ENCODE measurements around the gene PLCL1. TPM values are rescaled to one million over a fixed set of nuclear protein-coding genes. Genes with fewer than 3 reads are reported as not detected.
A peak's percentile ranks its signal among the peaks of the same experiment; 100 is the strongest.

Gene PLCL1
- total and polyA plus RNA-seq, 7 donors = 4.3 to 25.4 (median 12.6) TPM

GRCh38 chr2:197838036-197838435, 33.6 kb downstream of the PLCL1 start:
- Histone ChIP-seq H3K36me3 (ENCODE audit: insufficient read depth in 1 of 2, low read depth in 1 of 2) (no peaks in the 10 kb centered on the region), H3K4me3 (peak overlapping the region; percentile 43), H3K4me1 (peaks cover 24% of the 10 kb centered on the region), H3K27me3 (ENCODE audit: insufficient read depth in 3 of 3, low read length in 2 of 3) (no peaks in the 10 kb centered on the region), H3K9me3 (no peaks in the 10 kb centered on the region), H3K27ac (no peak overlapping the region)
- ATAC-seq (peak in 3 of 4 donors; percentile 27 to 70 (median 62)), DNase-seq (no peak)
- intact Hi-C loops (cut with DNase I) = loop anchor here in 1 of 2 donors (2.0 kb wide), 1 partner anchor 17 kb away; no protein-coding TSS in a partner anchor
- WGBS, 3 donors = 10 to 41% (median 13%) methylated on average over 5 of the region's 5 CpGs
- TF ChIP-seq CTCF (IDR thresholded peaks at IDR 0.05) = no peak

GRCh38 chr2:197838579-197838978, 34.2 kb downstream of the PLCL1 start:
- Histone ChIP-seq H3K4me3 (peak overlapping the region; percentile 43), H3K4me1 (peaks cover 24% of the 10 kb centered on the region), H3K27me3 (ENCODE audit: insufficient read depth in 3 of 3, low read length in 2 of 3) (no peaks in the 10 kb centered on the region), H3K36me3 (ENCODE audit: insufficient read depth in 1 of 2, low read depth in 1 of 2) (no peaks in the 10 kb centered on the region), H3K27ac (no peak overlapping the region), H3K9me3 (no peaks in the 10 kb centered on the region)
- no peak for TF ChIP-seq CTCF (IDR thresholded peaks at IDR 0.05)
- WGBS, 3 donors = 45 to 73% (median 47%) methylated on average over 2 of the region's 2 CpGs
- DNase-seq = no peak
- intact Hi-C loops (cut with DNase I) = loop anchor here in 1 of 2 donors (2.0 kb wide), 1 partner anchor 18 kb away; no protein-coding TSS in a partner anchor
- no peak for ATAC-seq

GRCh38 chr2:197839327-197839726, 34.9 kb downstream of the PLCL1 start:
- Histone ChIP-seq H3K9me3 (no peaks in the 10 kb centered on the region), H3K4me1 (peaks cover 24% of the 10 kb centered on the region), H3K4me3 (no peak overlapping the region), H3K36me3 (ENCODE audit: insufficient read depth in 1 of 2, low read depth in 1 of 2) (no peaks in the 10 kb centered on the region), H3K27me3 (ENCODE audit: insufficient read depth in 3 of 3, low read length in 2 of 3) (no peaks in the 10 kb centered on the region), H3K27ac (no peak overlapping the region)
- ATAC-seq (no peak), DNase-seq (no peak)
- WGBS, 3 donors = 84 to 86% (median 86%) methylated on average over 5 of the region's 5 CpGs
- intact Hi-C loops (cut with DNase I) = loop anchor here in 1 of 2 donors (2.0 kb wide), 1 partner anchor 19 kb away; no protein-coding TSS in a partner anchor
- no peak for TF ChIP-seq CTCF (IDR thresholded peaks at IDR 0.05)

- Histone ChIP-seq H3K36me3 (ENCODE audit: insufficient read depth in 1 of 2, low read depth in 1 of 2) (no peaks in the 10 kb centered on the region), H3K4me3 (no peak overlapping the region), H3K9me3 (no peaks in the 10 kb centered on the region), H3K27ac (no peak overlapping the region), H3K4me1 (peaks cover 24% of the 10 kb centered on the region), H3K27me3 (ENCODE audit: insufficient read depth in 3 of 3, low read length in 2 of 3) (no peaks in the 10 kb centered on the region)
- no peak for TF ChIP-seq CTCF (IDR thresholded peaks at IDR 0.05)
- intact Hi-C loops (cut with DNase I) = loop anchor here in 1 of 2 donors (2.0 kb wide), 1 partner anchor 19 kb away; no protein-coding TSS in a partner anchor
- no peak for ATAC-seq
- no peak for DNase-seq
Measured at GRCh38 chr2:197839856-197840255, 35.5 kb downstream of the PLCL1 start.

- DNase-seq (no peak), ATAC-seq (no peak)
- intact Hi-C loops (cut with DNase I) = no loop called here
- no peak overlapping the region for H3K27ac ChIP-seq
- H3K36me3 ChIP-seq (ENCODE audit: insufficient read depth in 1 of 2, low read depth in 1 of 2) = no peaks in the 10 kb centered on the region
- H3K9me3 ChIP-seq = no peaks in the 10 kb centered on the region
- no peak for TF ChIP-seq CTCF (IDR thresholded peaks at IDR 0.05)
- H3K4me1 ChIP-seq = peaks cover 27% of the 10 kb centered on the region
- no peak overlapping the region for H3K4me3 ChIP-seq
- no peaks in the 10 kb centered on the region for H3K27me3 ChIP-seq (ENCODE audit: insufficient read depth in 3 of 3, low read length in 2 of 3)
- 66 to 84% (median 73%) methylated on average over 2 of the region's 2 CpGs for WGBS, 3 donors
Measured at GRCh38 chr2:197846128-197846527, 41.7 kb downstream of the PLCL1 start.
